ENCODE data around the gene CACNA1F. TPM values are rescaled to one million over a fixed set of nuclear protein-coding genes. Genes with fewer than 3 reads are reported as not detected.

Gene CACNA1F
- polyA plus RNA-seq, 3 donors, result 0.73 TPM; not detected in 2

- H3K27ac ChIP-seq (ENCODE audit: low read depth in 1 of 2, low read length in 2 of 2), result no peak overlapping the region
- H3K9me3 ChIP-seq (replicated peaks in 1 of 2; ENCODE audit: control insufficient read depth in 1 of 2, insufficient read depth in 1 of 2, low read length in 2 of 2), result no peaks in the 10 kb centered on the region
- H3K4me3 ChIP-seq (replicated peaks in 1 of 3; ENCODE audit: low read depth in 2 of 3, low read length in 3 of 3), result no peak overlapping the region
- H3K9me3 Mint-ChIP-seq, result peaks cover 0 to 3% (median 0%) of the 10 kb centered on the region in 7 donors
- peaks cover 3% of the 10 kb centered on the region for H3K4me1 Mint-ChIP-seq
- H2AFZ ChIP-seq (ENCODE audit: insufficient read depth, low read depth, low read length, poor library complexity, severe bottlenecking), result no peak overlapping the region
- H3K36me3 ChIP-seq (replicated peaks in 1 of 2; ENCODE audit: control insufficient read depth in 1 of 2, insufficient read depth in 2 of 2, low read length in 2 of 2), result no peaks in the 10 kb centered on the region
- H3K27me3 ChIP-seq (ENCODE audit: control insufficient read depth in 2 of 2, insufficient read depth in 2 of 2, low read length in 2 of 2), result no peaks in the 10 kb centered on the region
- H3K4me2 ChIP-seq (replicated peaks; ENCODE audit: extremely low read depth, low read length, poor library complexity, severe bottlenecking), result no peak overlapping the region
- no peaks in the 10 kb centered on the region for H3K79me2 ChIP-seq (ENCODE audit: insufficient read depth, low read length)
- intact Hi-C loops (cut with micrococcal nuclease), result no loop called here
- H3K36me3 Mint-ChIP-seq, result no peaks in the 10 kb centered on the region
- H3K9ac ChIP-seq (ENCODE audit: insufficient read depth, low read length, poor library complexity, severe bottlenecking), result no peak overlapping the region
- H3K27ac Mint-ChIP-seq, result no peak overlapping the region
- DNase-seq, result no peak
- no peaks in the 10 kb centered on the region for H4K20me1 ChIP-seq (ENCODE audit: insufficient read depth, low read length)
- no peak overlapping the region for H3K4me3 Mint-ChIP-seq
- H3K27me3 Mint-ChIP-seq (ENCODE audit: low read depth in 3 of 3), result peaks cover 0 to 6% (median 2%) of the 10 kb centered on the region in 3 donors
- WGBS (ENCODE audit: insufficient coverage), result no CpG with 5 or more reads among the region's 8 CpGs
- no peaks in the 10 kb centered on the region for H3K4me1 ChIP-seq (ENCODE audit: control insufficient read depth in 1 of 2, insufficient read depth in 2 of 2, low read length in 2 of 2)
- no peak for TF ChIP-seq CTCF (IDR thresholded peaks at IDR 0.05)
Observed at GRCh38 chrX:49206543-49206942, 26.6 kb downstream of the CACNA1F start.

GRCh38 chrX:49205443-49205842, 27.7 kb downstream of the CACNA1F start:
- no peak overlapping the region for H3K4me3 Mint-ChIP-seq
- no peaks in the 10 kb centered on the region for H3K36me3 Mint-ChIP-seq
- H3K36me3 ChIP-seq (replicated peaks in 1 of 2; ENCODE audit: control insufficient read depth in 1 of 2, insufficient read depth in 2 of 2, low read length in 2 of 2), result no peaks in the 10 kb centered on the region
- no peak for DNase-seq
- H3K4me1 ChIP-seq (ENCODE audit: control insufficient read depth in 1 of 2, insufficient read depth in 2 of 2, low read length in 2 of 2), result peaks cover 0 to 3% of the 10 kb centered on the region in 2 donors
- peaks cover 0 to 3% (median 0%) of the 10 kb centered on the region in 7 donors for H3K9me3 Mint-ChIP-seq
- no peaks in the 10 kb centered on the region for H3K79me2 ChIP-seq (ENCODE audit: insufficient read depth, low read length)
- WGBS (ENCODE audit: insufficient coverage), result 100% methylated on average over 1 of the region's 13 CpGs
- H3K9me3 ChIP-seq (replicated peaks in 1 of 2; ENCODE audit: control insufficient read depth in 1 of 2, insufficient read depth in 1 of 2, low read length in 2 of 2), result no peaks in the 10 kb centered on the region
- no peak for TF ChIP-seq CTCF (IDR thresholded peaks at IDR 0.05)
- no peak overlapping the region for H2AFZ ChIP-seq (ENCODE audit: insufficient read depth, low read depth, low read length, poor library complexity, severe bottlenecking)
- H3K4me3 ChIP-seq (replicated peaks in 1 of 3; ENCODE audit: low read depth in 2 of 3, low read length in 3 of 3), result no peak overlapping the region
- no peak overlapping the region for H3K4me2 ChIP-seq (replicated peaks; ENCODE audit: extremely low read depth, low read length, poor library complexity, severe bottlenecking)
- H4K20me1 ChIP-seq (ENCODE audit: insufficient read depth, low read length), result no peaks in the 10 kb centered on the region
- peaks cover 6% of the 10 kb centered on the region for H3K4me1 Mint-ChIP-seq
- no peak overlapping the region for H3K27ac Mint-ChIP-seq
- H3K9ac ChIP-seq (ENCODE audit: insufficient read depth, low read length, poor library complexity, severe bottlenecking), result no peak overlapping the region
- no peak overlapping the region for H3K27ac ChIP-seq (ENCODE audit: low read depth in 1 of 2, low read length in 2 of 2)
- peaks cover 0 to 6% (median 1%) of the 10 kb centered on the region in 3 donors for H3K27me3 Mint-ChIP-seq (ENCODE audit: low read depth in 3 of 3)
- H3K27me3 ChIP-seq (ENCODE audit: control insufficient read depth in 2 of 2, insufficient read depth in 2 of 2, low read length in 2 of 2), result no peaks in the 10 kb centered on the region
- intact Hi-C loops (cut with micrococcal nuclease), result no loop called here
